Measurements from ENCODE around the gene RCBTB2. TPM values are rescaled to one million over a fixed set of nuclear protein-coding genes. Genes with fewer than 3 reads are reported as not detected.

RCBTB2 gene
- total RNA-seq, 3 donors from 2014 or later: 10.8 to 16.1 (median 14.9) TPM

DNA sequence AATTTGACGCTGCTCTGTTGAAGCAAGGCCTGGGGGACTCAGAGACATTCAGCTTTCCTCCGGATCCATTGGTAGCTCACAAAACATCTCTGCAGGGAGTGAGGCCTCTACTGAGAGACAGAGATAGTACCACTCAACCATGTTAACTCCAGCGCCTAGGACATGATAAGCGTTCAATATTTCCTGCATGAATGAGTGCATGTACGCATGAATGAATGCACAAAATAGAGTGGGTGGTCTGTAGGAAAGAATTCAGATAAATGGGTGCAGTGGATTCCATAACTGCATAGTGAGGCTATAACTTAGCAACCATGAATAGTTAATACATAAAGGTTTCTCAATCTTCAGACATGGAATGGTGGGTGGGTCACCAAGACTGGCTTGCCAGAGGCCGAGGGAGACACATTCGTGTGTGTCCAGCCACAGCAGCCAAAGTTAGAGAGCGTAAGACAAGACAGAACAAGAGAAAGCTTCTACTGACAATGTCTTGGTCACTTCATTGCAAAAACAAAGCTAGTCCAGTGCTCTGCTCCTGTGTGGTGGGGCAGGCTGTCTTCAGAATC lies 36.3 kb upstream of the RCBTB2 start:
- intact Hi-C loops (cut with DNase I; ENCODE audit: low total_unique reads): no loop called here
- peaks cover 0 to 2% of the 10 kb centered on the region in 2 donors for H3K4me1 ChIP-seq

DNA sequence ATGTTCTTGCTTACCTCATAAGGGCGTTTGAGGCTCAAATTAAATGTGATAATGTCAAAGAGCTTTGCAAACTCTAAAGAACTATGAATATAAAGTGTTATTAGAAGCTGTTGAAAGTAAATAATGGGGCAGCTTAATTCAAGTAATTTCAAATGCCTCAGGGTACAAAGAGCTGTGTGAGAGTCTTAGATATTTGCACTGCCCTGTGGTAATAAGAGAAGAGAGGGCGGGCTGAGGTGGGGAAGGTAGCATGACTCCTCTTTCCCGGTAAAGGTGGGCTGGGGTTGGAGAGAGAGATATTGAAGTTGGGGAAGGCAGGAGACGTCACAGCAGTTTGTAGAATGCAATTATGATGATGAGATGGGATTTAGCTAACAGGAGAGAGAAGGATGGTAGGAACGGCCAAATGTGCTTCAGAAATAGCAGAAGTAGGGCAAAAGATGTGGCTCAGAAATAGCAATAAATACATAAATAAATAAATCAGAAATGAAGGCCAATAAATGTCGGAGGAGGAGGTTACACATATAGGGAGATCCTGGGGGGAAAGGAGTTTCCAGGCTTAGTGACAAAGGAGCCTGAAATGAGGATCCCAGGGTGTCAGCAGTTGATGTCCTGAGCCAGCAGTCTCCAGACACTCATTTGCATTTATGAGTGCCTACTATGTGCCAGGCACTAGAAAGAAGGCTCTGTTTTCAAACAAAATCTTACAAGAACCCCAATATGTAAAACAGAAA lies 35.7 kb upstream of the RCBTB2 start:
- no peaks in the 10 kb centered on the region for H3K27me3 ChIP-seq
- no peak for TF ChIP-seq POLR2AphosphoS5 (IDR thresholded peaks at IDR 0.05)
- TF ChIP-seq, protein P1, sequence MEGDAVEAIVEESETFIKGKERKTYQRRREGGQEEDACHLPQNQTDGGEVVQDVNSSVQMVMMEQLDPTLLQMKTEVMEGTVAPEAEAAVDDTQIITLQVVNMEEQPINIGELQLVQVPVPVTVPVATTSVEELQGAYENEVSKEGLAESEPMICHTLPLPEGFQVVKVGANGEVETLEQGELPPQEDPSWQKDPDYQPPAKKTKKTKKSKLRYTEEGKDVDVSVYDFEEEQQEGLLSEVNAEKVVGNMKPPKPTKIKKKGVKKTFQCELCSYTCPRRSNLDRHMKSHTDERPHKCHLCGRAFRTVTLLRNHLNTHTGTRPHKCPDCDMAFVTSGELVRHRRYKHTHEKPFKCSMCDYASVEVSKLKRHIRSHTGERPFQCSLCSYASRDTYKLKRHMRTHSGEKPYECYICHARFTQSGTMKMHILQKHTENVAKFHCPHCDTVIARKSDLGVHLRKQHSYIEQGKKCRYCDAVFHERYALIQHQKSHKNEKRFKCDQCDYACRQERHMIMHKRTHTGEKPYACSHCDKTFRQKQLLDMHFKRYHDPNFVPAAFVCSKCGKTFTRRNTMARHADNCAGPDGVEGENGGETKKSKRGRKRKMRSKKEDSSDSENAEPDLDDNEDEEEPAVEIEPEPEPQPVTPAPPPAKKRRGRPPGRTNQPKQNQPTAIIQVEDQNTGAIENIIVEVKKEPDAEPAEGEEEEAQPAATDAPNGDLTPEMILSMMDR (IDR thresholded peaks at IDR 0.05): no peak
- no peak for TF ChIP-seq POLR2A (IDR thresholded peaks at IDR 0.05)
- peak overlapping the region; percentile 33 to 73 for H3K27ac ChIP-seq
- no peaks in the 10 kb centered on the region for H3K36me3 ChIP-seq
- no peak for DNase-seq (ENCODE audit: low spot score in 2 of 2)
- H3K9me3 ChIP-seq: no peaks in the 10 kb centered on the region
- H3K4me3 ChIP-seq: peak overlapping the region in 1 of 3 donors; percentile 1
- peaks cover 0 to 2% of the 10 kb centered on the region in 2 donors for H3K4me1 ChIP-seq
- intact Hi-C loops (cut with DNase I; ENCODE audit: low total_unique reads): no loop called here

More for the DNA sequence above, 36.3 kb upstream of the RCBTB2 start:
- H3K36me3 ChIP-seq: no peaks in the 10 kb centered on the region
- H3K9me3 ChIP-seq: no peaks in the 10 kb centered on the region
- H3K27me3 ChIP-seq: no peaks in the 10 kb centered on the region
- DNase-seq (ENCODE audit: low spot score in 2 of 2): no peak
- no peak overlapping the region for H3K4me3 ChIP-seq
- TF ChIP-seq, protein P1 (IDR thresholded peaks at IDR 0.05): no peak
- TF ChIP-seq POLR2A (IDR thresholded peaks at IDR 0.05) (no peak), POLR2AphosphoS5 (IDR thresholded peaks at IDR 0.05) (no peak)
- H3K27ac ChIP-seq: peak overlapping the region; percentile 33 to 73

DNA sequence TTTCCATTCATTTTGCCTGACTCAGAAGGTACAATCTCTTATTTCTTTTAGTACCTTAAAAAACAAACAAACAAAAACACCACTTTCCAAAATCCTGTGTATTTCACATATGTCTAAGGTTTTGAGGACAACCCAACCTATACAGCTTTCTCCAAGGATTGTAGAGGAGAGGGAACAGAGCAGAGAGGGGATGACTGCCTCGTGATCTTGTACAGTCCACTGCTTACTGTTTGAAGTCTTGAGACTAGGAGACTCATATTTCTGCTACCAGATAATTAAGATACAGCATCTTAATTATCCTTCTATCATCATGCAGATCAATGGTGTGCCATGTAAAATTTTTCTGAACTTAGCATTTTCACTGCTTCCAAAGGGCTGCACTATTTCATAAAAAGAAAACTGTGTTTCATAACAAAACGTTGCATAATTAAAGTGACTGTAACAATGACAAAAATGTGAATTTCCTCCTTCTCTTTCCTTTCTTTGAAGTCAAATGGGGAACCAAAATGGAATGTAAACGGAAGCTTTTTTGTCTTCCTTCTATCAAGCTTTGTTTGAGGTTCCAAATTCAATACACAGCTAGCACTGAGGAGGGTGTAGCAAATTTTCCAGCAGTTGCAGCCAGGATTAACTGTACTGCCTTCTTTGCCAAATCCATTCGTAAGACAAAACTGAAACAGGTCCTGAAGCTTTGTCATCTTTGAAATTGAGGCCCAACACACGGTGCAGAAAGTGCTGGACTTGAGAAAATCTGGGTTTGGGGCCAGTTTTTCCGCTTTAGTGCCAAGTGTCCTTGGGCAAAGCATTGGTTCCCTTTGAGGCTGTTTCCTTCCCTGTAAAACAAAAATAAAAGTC lies 34.9 kb upstream of the RCBTB2 start:
- no peaks in the 10 kb centered on the region for H3K9me3 ChIP-seq
- H3K4me1 ChIP-seq: peaks cover 0 to 2% of the 10 kb centered on the region in 2 donors
- H3K27me3 ChIP-seq: no peaks in the 10 kb centered on the region
- peak overlapping the region; percentile 22 to 73 for H3K27ac ChIP-seq
- TF ChIP-seq POLR2A (IDR thresholded peaks at IDR 0.05): no peak
- TF ChIP-seq, protein P1 (IDR thresholded peaks at IDR 0.05): no peak
- TF ChIP-seq POLR2AphosphoS5 (IDR thresholded peaks at IDR 0.05): no peak
- H3K4me3 ChIP-seq: peak overlapping the region in 1 of 3 donors; percentile 1
- no peak for DNase-seq (ENCODE audit: low spot score in 2 of 2)
- intact Hi-C loops (cut with DNase I; ENCODE audit: low total_unique reads): no loop called here
- H3K36me3 ChIP-seq: no peaks in the 10 kb centered on the region

DNA sequence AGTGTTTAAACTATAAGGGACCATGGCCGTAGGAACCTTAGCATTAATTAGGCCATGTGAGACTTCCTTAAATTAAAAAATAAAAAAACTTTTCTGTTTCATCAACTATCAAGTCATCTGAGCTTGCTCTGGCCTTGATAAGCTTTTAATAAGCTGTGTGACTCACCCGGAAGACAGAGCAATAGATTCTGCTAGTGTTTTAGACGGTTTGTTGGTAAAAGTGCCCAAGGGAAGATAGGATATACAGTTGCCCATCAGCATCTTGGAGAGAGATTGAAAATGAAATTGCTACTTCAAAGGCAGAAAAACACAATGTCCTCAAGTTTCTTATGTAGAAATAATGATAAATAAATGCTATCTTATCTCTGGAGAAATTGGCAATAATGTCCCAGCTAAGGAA lies 31.2 kb upstream of the RCBTB2 start:
- Histone ChIP-seq H3K27me3 (no peaks in the 10 kb centered on the region), H3K4me3 (no peak overlapping the region), H3K9me3 (no peaks in the 10 kb centered on the region), H3K36me3 (no peaks in the 10 kb centered on the region), H3K4me1 (no peaks in the 10 kb centered on the region), H3K27ac (no peak overlapping the region)
- DNase-seq (ENCODE audit: low spot score in 2 of 2): no peak
- intact Hi-C loops (cut with DNase I; ENCODE audit: low total_unique reads): no loop called here
- TF ChIP-seq POLR2A (IDR thresholded peaks at IDR 0.05) (no peak), POLR2AphosphoS5 (IDR thresholded peaks at IDR 0.05) (no peak)
- TF ChIP-seq, protein P1 (IDR thresholded peaks at IDR 0.05): no peak

All from breast epithelium (tissue), 4 donors.